ENCODE results near the gene EPN2. TPM values are rescaled to one million over a fixed set of nuclear protein-coding genes. Genes with fewer than 3 reads are reported as not detected.

EPN2 gene
- polyA plus RNA-seq, 1 donor (not counting 4 experiments of a cell fraction or from before 2014, with no cell fraction given), result 30.2 TPM

GRCh38 chr17:19332371-19333131, 95.4 kb downstream of the EPN2 start:
- H3K4me3 ChIP-seq (ENCODE audit: control insufficient read depth in 2 of 3, extremely low read depth in 1 of 3, insufficient read depth in 2 of 3, low read depth in 1 of 3, low read length in 3 of 3), result no peak overlapping the region
- no peaks in the 10 kb centered on the region for H3K79me2 ChIP-seq (ENCODE audit: control insufficient read depth, insufficient read depth, low read length)
- H4K20me1 ChIP-seq (ENCODE audit: control insufficient read depth, extremely low read depth, insufficient read depth, low read length), result no peaks in the 10 kb centered on the region
- DNase-seq (ENCODE audit: low read depth, low spot score) (no peak), FAIRE-seq (no peak)
- H3K9me3 ChIP-seq (ENCODE audit: control insufficient read depth, low read depth, low read length), result no peaks in the 10 kb centered on the region
- H3K27ac ChIP-seq (ENCODE audit: control insufficient read depth, insufficient read depth, low read length), result no peak overlapping the region
- no peak overlapping the region for H2AFZ ChIP-seq (ENCODE audit: control insufficient read depth, low read length)
- peaks cover 15% of the 10 kb centered on the region for H3K4me1 ChIP-seq (ENCODE audit: control insufficient read depth, extremely low read depth, insufficient read depth, low read length)
- peaks cover 15 to 22% of the 10 kb centered on the region in 2 experiments for H3K36me3 ChIP-seq (ENCODE audit: control insufficient read depth in 2 of 2, extremely low read depth in 1 of 2, insufficient read depth in 2 of 2, low read length in 2 of 2)
- dilution Hi-C loops (cut with MboI; ENCODE audit: extremely low pct_ligation_motif_present, low sequenced_read_pairs), result no loop called here
- no peaks in the 10 kb centered on the region for H3K27me3 ChIP-seq (ENCODE audit: control insufficient read depth, extremely low read depth, insufficient read depth, low read length)
- H3K4me2 ChIP-seq (ENCODE audit: control insufficient read depth, extremely low read depth, insufficient read depth, low read depth, low read length), result no peak overlapping the region
- no peak for TF ChIP-seq EZH2 (IDR thresholded peaks at IDR 0.05; ENCODE audit: low read length)
- TF ChIP-seq CTCF (optimal IDR thresholded peaks at IDR 0.05 in 1 of 3, IDR thresholded peaks at IDR 0.05 in 1 of 3, conservative IDR thresholded peaks at IDR 0.05 in 1 of 3; ENCODE audit: extremely low read depth in 1 of 3, insufficient read depth in 2 of 3, low read length in 3 of 3), result no peak
- H3K9me1 ChIP-seq (ENCODE audit: control insufficient read depth, extremely low read depth, insufficient read depth, low read length), result peaks cover 5% of the 10 kb centered on the region
- H3K9ac ChIP-seq (ENCODE audit: control insufficient read depth, extremely low read depth, insufficient read depth, low read length), result no peak overlapping the region

DNA sequence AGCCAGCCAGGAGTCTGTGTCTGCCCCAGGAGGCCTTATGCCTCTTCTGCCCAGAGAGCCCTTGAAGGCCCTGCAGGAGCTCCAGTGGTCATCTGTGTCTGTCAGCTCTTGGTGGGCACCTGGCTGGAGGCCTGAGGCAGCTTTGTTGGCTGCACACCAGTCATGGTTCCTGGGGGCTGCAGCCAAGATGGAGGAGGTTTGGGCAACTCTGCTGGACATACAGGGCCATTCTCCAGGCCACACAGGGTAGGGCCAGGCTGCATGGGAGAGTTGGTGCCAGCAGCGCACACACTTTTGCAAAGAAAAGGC, 95.9 kb downstream of the EPN2 start:
- no peak for DNase-seq (ENCODE audit: low read depth, low spot score)
- H3K36me3 ChIP-seq (ENCODE audit: control insufficient read depth in 2 of 2, extremely low read depth in 1 of 2, insufficient read depth in 2 of 2, low read length in 2 of 2), result peaks cover 15 to 22% of the 10 kb centered on the region in 2 experiments

More for the DNA sequence above, 95.9 kb downstream of the EPN2 start:
- TF ChIP-seq CTCF (optimal IDR thresholded peaks at IDR 0.05 in 1 of 3, IDR thresholded peaks at IDR 0.05 in 1 of 3, conservative IDR thresholded peaks at IDR 0.05 in 1 of 3; ENCODE audit: extremely low read depth in 1 of 3, insufficient read depth in 2 of 3, low read length in 3 of 3), result no peak
- no peaks in the 10 kb centered on the region for H3K27me3 ChIP-seq (ENCODE audit: control insufficient read depth, extremely low read depth, insufficient read depth, low read length)
- dilution Hi-C loops (cut with MboI; ENCODE audit: extremely low pct_ligation_motif_present, low sequenced_read_pairs), result no loop called here
- H3K79me2 ChIP-seq (ENCODE audit: control insufficient read depth, insufficient read depth, low read length), result no peaks in the 10 kb centered on the region
- H2AFZ ChIP-seq (ENCODE audit: control insufficient read depth, low read length), result no peak overlapping the region
- no peak overlapping the region for H3K4me3 ChIP-seq (ENCODE audit: control insufficient read depth in 2 of 3, extremely low read depth in 1 of 3, insufficient read depth in 2 of 3, low read depth in 1 of 3, low read length in 3 of 3)
- no peak overlapping the region for H3K9ac ChIP-seq (ENCODE audit: control insufficient read depth, extremely low read depth, insufficient read depth, low read length)
- no peak for FAIRE-seq
- no peaks in the 10 kb centered on the region for H3K9me3 ChIP-seq (ENCODE audit: control insufficient read depth, low read depth, low read length)
- H4K20me1 ChIP-seq (ENCODE audit: control insufficient read depth, extremely low read depth, insufficient read depth, low read length), result no peaks in the 10 kb centered on the region
- peaks cover 12% of the 10 kb centered on the region for H3K4me1 ChIP-seq (ENCODE audit: control insufficient read depth, extremely low read depth, insufficient read depth, low read length)
- peaks cover 5% of the 10 kb centered on the region for H3K9me1 ChIP-seq (ENCODE audit: control insufficient read depth, extremely low read depth, insufficient read depth, low read length)
- H3K4me2 ChIP-seq (ENCODE audit: control insufficient read depth, extremely low read depth, insufficient read depth, low read depth, low read length), result no peak overlapping the region
- no peak overlapping the region for H3K27ac ChIP-seq (ENCODE audit: control insufficient read depth, insufficient read depth, low read length)

All from keratinocyte (primary cell).